GM19023 (cell line): Measurements from ENCODE around the gene GEMIN2.
"Not testable (repeated sequence)": the region's sequence is repeated elsewhere in the genome, so short reads cannot be mapped to it uniquely, and the experiment has no call there.

Experiments
- ATAC-seq: cut with Tn5 transposase; IDR thresholded peaks from one replicate; pipeline ENCODE4 v1.9.1; 2021; ENCODE audit warnings: mild to moderate bottlenecking, moderate library complexity; ENCODE audit not compliant: unreplicated experiment

GEMIN2 gene

GRCh38 chr14:39175445-39176262 is 61.5 kb downstream of the GEMIN2 start:
- ATAC-seq: peak; percentile 11

DNA sequence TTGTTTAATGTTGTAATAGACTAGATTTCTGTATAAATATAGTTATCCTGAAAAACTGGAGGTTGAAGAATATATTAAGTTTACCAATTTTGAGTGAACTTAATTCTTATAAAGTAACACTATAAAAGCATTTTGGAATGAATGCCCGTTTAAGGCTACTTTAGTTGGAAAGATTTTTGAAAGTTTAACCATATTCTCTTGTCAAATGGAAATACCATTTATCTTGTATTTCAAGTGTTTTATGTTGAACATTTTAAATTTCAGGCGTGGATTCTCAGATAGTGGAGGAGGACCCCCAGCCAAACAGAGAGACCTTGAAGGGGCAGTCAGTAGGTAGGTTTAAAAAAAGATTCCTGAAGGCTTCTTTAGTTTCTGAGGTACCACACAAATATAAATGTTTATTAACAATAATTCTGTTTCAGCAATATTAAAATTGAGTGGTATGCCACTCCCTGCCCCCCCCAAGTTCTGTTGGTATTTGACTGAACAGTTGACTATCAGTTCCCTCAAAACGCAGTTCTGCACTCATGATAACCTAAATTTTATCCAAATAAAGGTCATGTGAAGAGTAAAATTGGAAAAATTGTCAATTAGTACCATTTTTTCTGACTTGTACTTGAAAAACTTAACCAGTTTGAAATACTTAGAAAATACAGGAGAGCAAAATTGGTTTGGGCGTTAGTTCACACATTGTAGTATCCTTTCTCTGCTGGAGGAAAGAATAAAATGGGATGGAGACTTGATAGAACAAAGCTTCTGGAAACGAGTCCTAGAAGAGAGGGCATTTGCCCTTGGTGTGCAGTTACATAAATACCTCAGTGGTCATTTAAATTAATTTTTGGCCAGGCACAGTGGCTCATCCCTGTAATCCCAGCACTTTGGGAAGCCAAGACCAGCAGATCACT is 62.4 kb downstream of the GEMIN2 start:
- no peak for ATAC-seq

GRCh38 chr14:39177168-39177545 is 63.0 kb downstream of the GEMIN2 start:
- no peak for ATAC-seq

DNA sequence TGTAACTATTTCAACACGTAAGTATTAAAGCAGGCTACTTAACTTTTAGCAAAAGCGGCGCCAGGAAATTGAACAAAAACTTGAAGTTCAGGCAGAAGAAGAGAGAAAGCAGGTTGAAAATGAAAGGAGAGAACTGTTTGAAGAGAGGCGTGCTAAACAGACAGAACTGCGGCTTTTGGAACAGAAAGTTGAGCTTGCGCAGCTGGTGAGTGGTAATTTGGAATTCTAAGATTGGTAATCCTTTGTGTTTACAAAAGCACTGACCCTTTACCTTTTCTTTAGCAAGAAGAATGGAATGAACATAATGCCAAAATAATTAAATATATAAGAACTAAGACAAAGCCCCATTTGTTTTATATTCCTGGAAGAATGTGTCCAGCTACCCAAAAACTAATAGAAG is 64.9 kb downstream of the GEMIN2 start:
- no peak for ATAC-seq

DNA sequence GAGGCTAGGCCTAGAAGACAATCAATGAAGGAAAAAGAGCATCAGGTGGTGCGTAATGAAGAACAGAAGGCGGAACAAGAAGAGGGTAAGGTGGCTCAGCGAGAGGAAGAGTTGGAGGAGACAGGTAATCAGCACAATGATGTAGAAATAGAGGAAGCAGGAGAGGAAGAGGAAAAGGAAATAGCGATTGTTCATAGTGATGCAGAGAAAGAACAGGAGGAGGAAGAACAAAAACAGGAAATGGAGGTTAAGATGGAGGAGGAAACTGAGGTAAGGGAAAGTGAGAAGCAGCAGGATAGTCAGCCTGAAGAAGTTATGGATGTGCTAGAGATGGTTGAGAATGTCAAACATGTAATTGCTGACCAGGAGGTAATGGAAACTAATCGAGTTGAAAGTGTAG is 66.4 kb downstream of the GEMIN2 start:
- no peak for ATAC-seq

- ATAC-seq: no peak
Observed at GRCh38 chr14:39181026-39181692, 67.0 kb downstream of the GEMIN2 start.

- no peak for ATAC-seq
Observed at GRCh38 chr14:39181693-39182047, 67.5 kb downstream of the GEMIN2 start.

GRCh38 chr14:39182770-39183684 is 68.9 kb downstream of the GEMIN2 start:
- ATAC-seq: no peak

- ATAC-seq: not testable (repeated sequence)
Observed at GRCh38 chr14:39183685-39184003, 69.5 kb downstream of the GEMIN2 start.

- no peak for ATAC-seq
Observed at GRCh38 chr14:39184628-39185255, 70.6 kb downstream of the GEMIN2 start.

DNA sequence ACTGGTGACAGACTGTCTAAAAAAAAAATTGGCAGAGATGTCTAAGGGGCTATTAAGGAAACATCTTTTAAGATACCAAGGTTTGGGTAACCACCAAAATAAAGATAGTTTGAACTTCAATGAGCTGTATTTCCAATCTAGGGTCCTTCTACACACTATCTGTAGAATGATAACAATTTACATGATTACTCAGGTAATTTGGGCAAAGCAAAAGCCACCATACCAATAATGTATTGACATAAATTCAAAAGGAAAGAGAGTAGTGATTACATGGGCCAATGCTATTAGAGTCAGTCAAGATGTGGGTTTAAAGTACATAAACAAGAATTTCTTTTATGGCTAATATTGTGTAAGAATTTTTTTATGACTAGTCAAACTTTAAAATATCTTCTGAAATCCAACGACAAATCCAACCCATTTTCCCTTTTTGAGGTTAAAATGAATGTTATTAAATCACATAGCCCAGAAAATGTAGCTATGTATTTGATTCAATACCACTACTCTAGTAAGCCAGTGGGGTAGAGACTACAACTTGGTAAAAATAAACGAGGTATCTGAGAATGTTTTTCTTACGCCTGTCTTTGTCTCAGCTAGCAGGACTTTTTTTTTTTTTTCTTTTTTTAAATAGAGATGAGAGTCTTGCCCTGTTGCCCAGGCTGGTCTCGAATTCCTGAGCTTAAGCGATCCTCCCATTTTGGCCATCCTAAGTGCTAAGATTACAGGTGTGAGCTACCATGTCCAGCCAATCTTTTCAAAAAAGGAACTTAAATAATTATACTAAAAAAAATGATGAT is 71.3 kb downstream of the GEMIN2 start:
- ATAC-seq: no peak
